Panc1 (cell line): ENCODE results near the gene SLC22A23. TPM values are rescaled to one million over a fixed set of nuclear protein-coding genes. Genes with fewer than 3 reads are reported as not detected.

Experiments
- ATAC-seq: fragments of 200-7000 bp; cut with Tn5 transposase; 2 replicates; pipeline ENCODE4 v1.9.1; 2020; ENCODE audit warnings: mild to moderate bottlenecking, moderate library complexity
- BruUV-seq: library from RNA; stranded (reverse); fragments of 400-500 nt; replicated peaks from 2 replicates; lab custom pipeline; 2021; lab: Mats Ljungman, UMichigan
- CTCF ChIA-PET: fragments of 300-600 bp; sonication (Branson Sonifier 250); formaldehyde crosslinking; loops from one replicate; lab custom pipeline; 2022; ENCODE audit warnings: antibody characterized with exemption; lab: Charles Lee
- POLR2A ChIA-PET: fragments of 300-600 bp; sonication (Branson Sonifier 250); formaldehyde crosslinking; loops from one replicate; lab custom pipeline; 2022; ENCODE audit warnings: antibody characterized with exemption; lab: Charles Lee
- DNase-seq: peaks from one replicate; pipeline ENCODE4 v3.0.0-alpha.2; 2010; ENCODE audit warnings: low read depth, low spot score
- H3K27ac ChIP-seq: 2 replicates; pipeline ENCODE4 v1.5.1; 2011; ENCODE audit warnings: mild to moderate bottlenecking, low read length, inconsistent platforms
- H3K27me3 ChIP-seq: fragments of 200-500 bp; sonication (Bioruptor generic); 2 replicates; pipeline ENCODE4 v1.6.0; 2014; ENCODE audit warnings: low read length, inconsistent platforms; ENCODE audit not compliant: control insufficient read depth, insufficient read depth
- H3K36me3 ChIP-seq: fragments of 200-500 bp; sonication (Bioruptor generic); 2 replicates; pipeline ENCODE4 v1.5.1; 2014; ENCODE audit warnings: inconsistent platforms, mild to moderate bottlenecking, low read length, moderate library complexity; ENCODE audit not compliant: control insufficient read depth, insufficient read depth
- H3K4me1 ChIP-seq: 2 replicates; pipeline ENCODE4 v1.5.1; 2011; ENCODE audit warnings: inconsistent platforms, mild to moderate bottlenecking, low read length, moderate library complexity; ENCODE audit not compliant: control insufficient read depth, insufficient read depth
- H3K4me3 ChIP-seq, 2 experiments: 2 replicates each; pipeline ENCODE4 v1.5.1; 2011 to 2012; ENCODE audit warnings: low read depth in 2 of 2, low read length in 2 of 2, mild to moderate bottlenecking in 2 of 2, inconsistent platforms in 1 of 2, moderate library complexity in 1 of 2
- H3K9me3 ChIP-seq: fragments of 200-500 bp; sonication (Bioruptor generic); 2 replicates; pipeline ENCODE4 v1.5.1; 2014; ENCODE audit warnings: low read depth, mild to moderate bottlenecking, inconsistent platforms, low read length, moderate library complexity; ENCODE audit not compliant: control insufficient read depth, insufficient read depth
- CTCF ChIP-seq: fragments of 450-650 bp; IDR thresholded peaks from 2 replicates; pipeline ENCODE4 v1.5.1; 2017; ENCODE audit warnings: mild to moderate bottlenecking
- POLR2AphosphoS5 ChIP-seq: IDR thresholded peaks from 2 replicates; pipeline ENCODE4 v1.6.1; 2012; ENCODE audit warnings: mild to moderate bottlenecking, low read depth, low read length, moderate library complexity
- SIN3A ChIP-seq: IDR thresholded peaks from 2 replicates; pipeline ENCODE4 v1.6.1; 2012; ENCODE audit warnings: low read depth, mild to moderate bottlenecking, low read length, moderate library complexity, borderline replicate concordance; ENCODE audit not compliant: insufficient read depth
- TCF7L2 ChIP-seq: IDR thresholded peaks from 2 replicates; pipeline ENCODE4 v1.6.1; 2011; ENCODE audit warnings: mild to moderate bottlenecking, low read depth, low read length, inconsistent platforms
- in situ Hi-C: cut with HindIII; loops from 2 replicates; pipeline ENCODE4 v1.10.0; 2016; ENCODE audit warnings: low sequenced_read_pairs, low pct_unique_long_range_greater_than_20kb
- intact Hi-C: fragments of 100-400 bp; cut with micrococcal nuclease; formaldehyde crosslinking; loops from one replicate; pipeline ENCODE4 v1.10.0; 2022; ENCODE audit not compliant: unreplicated experiment
- total RNA-seq: library from RNA; stranded (reverse); gene quantifications from one replicate; pipeline ENCODE4 v1.2.1, GENCODE V29; 2021; ENCODE audit not compliant: unreplicated experiment
- TF ChIP-seq, protein P1 (sequence below), 2 experiments: IDR thresholded peaks; 2 replicates each; pipeline ENCODE4 v1.6.1; 2011 to 2012; ENCODE audit warnings: low read depth in 2 of 2, control low read depth in 1 of 2, low read length in 1 of 2, mild to moderate bottlenecking in 1 of 2, moderate library complexity in 1 of 2; ENCODE audit not compliant: insufficient read depth in 1 of 2

SLC22A23 gene
- total RNA-seq, 1 experiment from 2014 or later: 4.5 TPM

DNA sequence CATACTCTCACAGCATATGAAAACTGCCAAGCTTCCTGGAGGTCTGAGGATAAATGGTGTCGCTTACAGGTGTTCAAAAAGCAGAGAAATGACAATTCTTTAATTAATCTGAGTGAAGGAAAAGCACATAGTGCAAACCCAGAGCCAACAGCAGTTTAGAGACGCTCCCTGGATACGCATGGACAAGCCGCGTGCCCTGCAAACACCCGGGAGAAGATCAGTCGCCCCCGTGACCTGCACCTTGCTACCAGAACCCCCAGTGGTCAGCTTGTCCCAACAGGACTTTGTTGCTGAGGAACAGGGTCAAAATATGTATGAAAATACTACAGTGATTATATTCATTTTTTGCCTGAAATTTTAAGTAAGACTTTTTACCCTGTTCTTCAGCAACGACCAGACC lies 104.2 kb downstream of the SLC22A23 start:
- TF ChIP-seq CTCF (no peak), POLR2AphosphoS5 (no peak), TCF7L2 (no peak), SIN3A (no peak)
- TF ChIP-seq, protein P1, sequence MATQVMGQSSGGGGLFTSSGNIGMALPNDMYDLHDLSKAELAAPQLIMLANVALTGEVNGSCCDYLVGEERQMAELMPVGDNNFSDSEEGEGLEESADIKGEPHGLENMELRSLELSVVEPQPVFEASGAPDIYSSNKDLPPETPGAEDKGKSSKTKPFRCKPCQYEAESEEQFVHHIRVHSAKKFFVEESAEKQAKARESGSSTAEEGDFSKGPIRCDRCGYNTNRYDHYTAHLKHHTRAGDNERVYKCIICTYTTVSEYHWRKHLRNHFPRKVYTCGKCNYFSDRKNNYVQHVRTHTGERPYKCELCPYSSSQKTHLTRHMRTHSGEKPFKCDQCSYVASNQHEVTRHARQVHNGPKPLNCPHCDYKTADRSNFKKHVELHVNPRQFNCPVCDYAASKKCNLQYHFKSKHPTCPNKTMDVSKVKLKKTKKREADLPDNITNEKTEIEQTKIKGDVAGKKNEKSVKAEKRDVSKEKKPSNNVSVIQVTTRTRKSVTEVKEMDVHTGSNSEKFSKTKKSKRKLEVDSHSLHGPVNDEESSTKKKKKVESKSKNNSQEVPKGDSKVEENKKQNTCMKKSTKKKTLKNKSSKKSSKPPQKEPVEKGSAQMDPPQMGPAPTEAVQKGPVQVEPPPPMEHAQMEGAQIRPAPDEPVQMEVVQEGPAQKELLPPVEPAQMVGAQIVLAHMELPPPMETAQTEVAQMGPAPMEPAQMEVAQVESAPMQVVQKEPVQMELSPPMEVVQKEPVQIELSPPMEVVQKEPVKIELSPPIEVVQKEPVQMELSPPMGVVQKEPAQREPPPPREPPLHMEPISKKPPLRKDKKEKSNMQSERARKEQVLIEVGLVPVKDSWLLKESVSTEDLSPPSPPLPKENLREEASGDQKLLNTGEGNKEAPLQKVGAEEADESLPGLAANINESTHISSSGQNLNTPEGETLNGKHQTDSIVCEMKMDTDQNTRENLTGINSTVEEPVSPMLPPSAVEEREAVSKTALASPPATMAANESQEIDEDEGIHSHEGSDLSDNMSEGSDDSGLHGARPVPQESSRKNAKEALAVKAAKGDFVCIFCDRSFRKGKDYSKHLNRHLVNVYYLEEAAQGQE (IDR thresholded peaks at IDR 0.05; ENCODE audit: insufficient read depth in 1 of 2, low read depth in 2 of 2, low read length in 1 of 2): no peak
- no peaks in the 10 kb centered on the region for H3K9me3 ChIP-seq
- H3K27me3 ChIP-seq: no peaks in the 10 kb centered on the region
- DNase-seq: no peak
- ChIA-PET CTCF (no interaction called here), POLR2A (no interaction called here)
- peaks cover 19% of the 10 kb centered on the region for H3K4me1 ChIP-seq
- H3K36me3 ChIP-seq: no peaks in the 10 kb centered on the region
- in situ Hi-C loops (no loop called here), intact Hi-C loops (no loop called here)
- H3K4me3 ChIP-seq: no peak overlapping the region
- no peak for ATAC-seq
- no TSS peak for BruUV-seq
- no peak overlapping the region for H3K27ac ChIP-seq

DNA sequence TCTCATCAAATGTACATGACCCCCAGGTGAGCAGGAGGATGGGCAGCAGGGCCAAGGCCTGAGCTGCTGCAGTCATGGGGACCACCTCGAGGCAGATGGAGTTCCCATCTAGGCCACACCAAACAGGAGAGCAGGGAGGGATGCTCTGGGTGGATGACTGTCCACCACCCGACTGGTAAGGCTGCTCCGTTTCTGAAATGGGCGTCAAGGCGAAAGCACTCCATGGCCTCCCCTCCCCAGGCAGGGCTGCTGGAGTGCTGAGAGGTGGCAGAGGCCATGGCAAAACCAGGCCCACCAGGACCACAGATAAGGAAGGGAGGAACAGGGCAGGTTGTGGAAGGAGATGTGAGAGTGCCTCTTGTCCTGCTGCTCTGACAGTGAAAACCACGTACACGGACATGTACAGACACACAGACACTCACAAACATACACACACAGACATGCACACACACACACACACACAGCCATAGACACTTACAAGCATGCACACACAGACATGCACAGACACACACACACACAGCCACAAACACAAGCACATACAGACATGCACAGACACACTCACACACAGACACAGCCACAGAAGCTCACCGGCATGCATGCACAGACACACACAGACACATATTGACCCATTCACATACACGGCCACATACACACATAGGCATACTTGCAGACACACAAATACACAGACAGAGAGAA lies 104.9 kb downstream of the SLC22A23 start:
- intact Hi-C loops (no loop called here), in situ Hi-C loops (no loop called here)
- CTCF ChIA-PET: no interaction called here
- POLR2A ChIA-PET: no interaction called here
- Histone ChIP-seq H3K36me3 (no peaks in the 10 kb centered on the region), H3K27me3 (no peaks in the 10 kb centered on the region), H3K4me3 (no peak overlapping the region), H3K4me1 (peaks cover 15% of the 10 kb centered on the region), H3K27ac (no peak overlapping the region), H3K9me3 (no peaks in the 10 kb centered on the region)
- no peak for ATAC-seq
- BruUV-seq: no TSS peak
- TF ChIP-seq SIN3A (no peak), TCF7L2 (no peak), CTCF (no peak), POLR2AphosphoS5 (no peak)
- TF ChIP-seq, protein P1 (IDR thresholded peaks at IDR 0.05; ENCODE audit: insufficient read depth in 1 of 2, low read depth in 2 of 2, low read length in 1 of 2): no peak
- DNase-seq: no peak
